GM19025 (cell line): Measurements from ENCODE around the gene RAB44.

Experiments used
- ATAC-seq: cut with Tn5 transposase; IDR thresholded peaks from one replicate; pipeline ENCODE4 v1.9.1; 2021; ENCODE audit warnings: mild to moderate bottlenecking, low read depth, moderate library complexity; ENCODE audit not compliant: unreplicated experiment

The RAB44 gene

GRCh38 chr6:36728289-36729160 lies 30.9 kb downstream of the RAB44 start:
- ATAC-seq = no peak

DNA sequence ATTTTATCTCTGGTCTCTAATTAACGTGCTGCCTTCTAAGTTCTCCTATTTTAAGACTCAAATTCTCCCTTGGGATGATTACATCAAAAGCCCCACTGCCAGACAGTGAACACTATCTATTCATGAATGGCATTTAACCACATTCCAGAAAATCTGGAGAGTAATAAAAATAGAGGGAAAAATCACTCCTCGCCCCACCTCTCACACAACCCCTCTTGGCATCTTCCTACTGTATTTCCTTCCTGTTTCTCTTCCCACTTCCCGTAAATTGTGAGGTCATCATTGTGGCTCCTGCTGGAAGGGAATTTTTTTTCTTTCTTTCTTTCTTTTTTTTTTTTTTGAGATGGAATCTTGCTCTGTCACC lies 31.5 kb downstream of the RAB44 start:
- ATAC-seq = no peak

GRCh38 chr6:36730424-36731380 lies 33.1 kb downstream of the RAB44 start:
- no peak for ATAC-seq

GRCh38 chr6:36731622-36732310 lies 34.1 kb downstream of the RAB44 start:
- ATAC-seq = no peak

GRCh38 chr6:36733300-36733699 lies 35.7 kb downstream of the RAB44 start:
- no peak for ATAC-seq

- no peak for ATAC-seq
Observed at GRCh38 chr6:36734486-36735060, 36.9 kb downstream of the RAB44 start.

- no peak for ATAC-seq
Observed at GRCh38 chr6:36735110-36736071, 37.8 kb downstream of the RAB44 start.

DNA sequence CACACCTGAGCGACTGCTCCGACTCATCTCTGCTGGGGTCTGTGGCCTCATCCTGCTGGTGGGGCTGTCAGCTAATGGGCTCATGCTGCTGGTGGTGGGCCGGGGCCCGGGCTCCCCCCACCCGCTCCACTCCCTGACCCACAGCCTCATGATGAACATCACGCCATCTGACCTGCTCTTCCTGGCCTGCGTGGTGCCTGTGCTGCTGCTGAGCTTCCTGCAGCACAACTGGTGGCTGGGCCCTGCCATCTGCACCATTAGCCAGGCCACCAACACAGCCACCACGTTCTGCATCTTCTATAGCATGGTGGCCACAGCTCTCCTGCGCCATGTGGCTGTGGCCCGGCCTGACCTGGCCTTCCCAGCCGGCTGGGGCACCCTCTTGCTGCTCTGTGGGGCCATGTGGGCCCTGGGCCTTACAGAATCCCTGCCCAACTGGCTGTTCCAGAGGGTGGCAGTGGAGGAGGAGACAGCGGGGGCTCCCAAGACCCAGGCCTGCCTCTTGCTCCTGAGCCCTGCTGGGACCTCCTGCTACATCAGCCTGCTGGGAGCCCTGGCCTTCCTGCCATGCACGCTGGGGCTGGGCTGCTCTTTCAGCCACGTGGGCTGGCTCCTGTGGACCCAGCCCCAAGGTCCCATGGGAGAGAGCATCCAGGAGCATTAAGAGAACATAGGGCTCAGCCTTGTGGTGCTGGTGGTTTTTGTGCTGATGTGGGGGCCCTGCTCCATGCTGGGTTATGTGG lies 39.6 kb downstream of the RAB44 start:
- no peak for ATAC-seq

DNA sequence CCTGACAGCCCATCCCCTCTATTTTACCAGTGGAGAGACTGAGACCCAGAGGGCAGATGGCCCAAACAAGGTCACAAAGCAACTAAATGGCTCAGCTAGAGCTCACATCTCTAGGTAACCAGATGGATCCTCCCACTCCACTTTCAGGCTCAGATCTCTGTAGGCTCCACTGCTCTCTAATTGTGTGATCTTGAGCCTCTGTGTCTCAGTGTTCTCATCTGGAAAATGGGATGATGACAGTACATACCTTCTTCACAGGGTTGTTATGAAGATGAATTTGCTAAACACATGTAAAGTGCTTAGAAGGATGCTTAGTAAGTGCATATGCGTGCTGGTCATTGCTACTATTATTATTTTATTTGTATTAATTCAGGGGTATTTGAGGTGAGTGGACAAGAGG lies 40.5 kb downstream of the RAB44 start:
- no peak for ATAC-seq

- no peak for ATAC-seq
Observed at GRCh38 chr6:36739947-36740817, 42.6 kb downstream of the RAB44 start.

DNA sequence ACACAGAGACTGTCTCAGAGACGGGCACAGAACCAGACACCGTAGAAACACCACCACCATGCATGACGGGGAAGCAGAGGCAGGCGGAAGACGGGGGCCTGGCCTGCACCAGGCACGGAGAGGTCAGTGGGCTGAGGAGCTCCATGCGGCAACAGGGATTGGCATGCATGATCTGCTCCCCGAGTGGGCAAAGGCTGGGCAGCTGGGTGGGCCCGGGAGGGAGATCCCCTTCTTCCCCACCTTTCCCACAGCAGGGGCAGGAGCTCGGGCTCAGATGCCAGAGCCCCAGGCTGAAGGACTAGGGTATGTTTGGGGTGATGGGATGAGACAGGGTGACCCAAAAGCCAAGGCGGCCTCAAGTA lies 43.2 kb downstream of the RAB44 start:
- no peak for ATAC-seq

- no peak for ATAC-seq
Observed at GRCh38 chr6:36742146-36742545, 44.5 kb downstream of the RAB44 start.

- no peak for ATAC-seq
Observed at GRCh38 chr6:36743032-36743431, 45.4 kb downstream of the RAB44 start.

DNA sequence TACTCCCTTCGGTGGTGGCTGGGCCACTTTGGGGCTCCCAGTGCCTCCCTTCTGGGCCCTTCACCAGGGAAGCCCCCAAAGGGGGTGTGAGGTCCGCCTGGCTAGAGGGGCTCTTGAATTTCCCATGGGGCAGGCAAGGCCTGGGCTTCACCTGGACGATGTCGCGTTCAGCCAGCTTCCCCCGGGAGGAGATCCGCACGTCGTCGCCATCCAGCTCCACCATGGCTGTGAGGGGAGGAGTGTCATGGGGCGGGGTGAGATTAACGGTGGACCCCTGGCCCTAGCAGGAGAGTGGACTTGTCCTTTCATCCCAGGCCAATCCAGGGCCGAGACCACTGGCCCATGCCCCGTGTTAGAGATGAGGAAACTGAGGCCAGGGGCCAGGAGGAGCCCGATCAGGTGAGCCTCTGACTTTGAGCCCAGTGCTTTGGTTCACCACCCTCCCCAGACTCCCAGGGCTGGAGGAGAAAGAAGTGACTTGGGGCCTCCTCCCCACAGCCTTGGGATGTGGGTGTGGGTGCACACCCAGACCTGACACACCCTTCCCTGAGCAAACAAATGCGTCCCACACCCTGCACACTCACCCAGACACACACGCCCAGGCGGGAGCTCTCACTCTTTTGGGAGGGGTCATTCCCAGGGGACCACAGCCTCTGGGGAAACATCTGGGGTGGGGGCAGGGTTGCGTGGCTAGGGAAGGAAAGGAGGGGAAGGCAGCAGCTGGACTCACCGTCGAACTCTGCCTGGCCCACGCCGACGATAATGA lies 46.1 kb downstream of the RAB44 start:
- ATAC-seq = no peak

DNA sequence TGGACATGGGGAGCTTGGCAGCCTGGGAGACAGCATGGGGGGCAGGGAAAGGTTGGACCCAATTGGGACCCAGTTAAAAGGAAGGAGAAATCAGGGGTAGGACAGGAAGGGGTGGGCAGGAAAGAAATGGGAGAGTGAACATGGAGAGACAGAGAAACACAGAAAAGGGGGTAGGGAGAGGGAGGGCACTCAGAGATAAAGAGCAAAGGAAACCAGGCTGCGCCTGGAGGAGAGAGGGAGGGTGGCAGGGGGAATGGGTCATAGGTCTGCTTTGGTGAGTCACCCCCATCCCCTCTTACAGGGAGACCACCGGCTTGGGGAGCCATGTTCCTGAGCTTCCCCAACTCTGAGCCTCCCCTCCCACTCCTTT lies 46.7 kb downstream of the RAB44 start:
- no peak for ATAC-seq

GRCh38 chr6:36745283-36745682 lies 47.7 kb downstream of the RAB44 start:
- no peak for ATAC-seq

DNA sequence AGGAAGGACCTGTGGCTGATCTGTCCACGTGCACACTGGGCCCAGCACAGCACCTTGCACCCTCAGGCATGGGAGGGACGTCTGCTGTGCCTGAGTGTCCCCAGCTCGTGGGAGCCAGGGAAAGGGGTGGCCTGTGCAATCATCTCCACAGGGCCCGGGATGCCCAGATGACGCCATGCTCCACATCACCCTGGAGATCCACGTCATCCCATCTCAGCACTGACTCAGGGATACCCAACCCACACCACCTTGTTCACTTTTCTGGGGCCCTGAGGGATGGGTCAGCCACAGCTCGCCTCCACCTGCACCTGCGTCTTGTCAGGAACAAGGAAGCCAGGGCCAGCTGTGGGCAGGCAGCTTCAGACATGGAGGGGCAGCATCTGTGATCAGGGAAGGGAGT lies 48.2 kb downstream of the RAB44 start:
- no peak for ATAC-seq
